ENCODE measurements around the gene CAD. TPM values are rescaled to one million over a fixed set of nuclear protein-coding genes. Genes with fewer than 3 reads are reported as not detected.
A peak's percentile ranks its signal among the peaks of the same experiment; 100 is the strongest.

Gene CAD
- total RNA-seq, 1 donor from 2014 or later: 33.5 TPM

DNA sequence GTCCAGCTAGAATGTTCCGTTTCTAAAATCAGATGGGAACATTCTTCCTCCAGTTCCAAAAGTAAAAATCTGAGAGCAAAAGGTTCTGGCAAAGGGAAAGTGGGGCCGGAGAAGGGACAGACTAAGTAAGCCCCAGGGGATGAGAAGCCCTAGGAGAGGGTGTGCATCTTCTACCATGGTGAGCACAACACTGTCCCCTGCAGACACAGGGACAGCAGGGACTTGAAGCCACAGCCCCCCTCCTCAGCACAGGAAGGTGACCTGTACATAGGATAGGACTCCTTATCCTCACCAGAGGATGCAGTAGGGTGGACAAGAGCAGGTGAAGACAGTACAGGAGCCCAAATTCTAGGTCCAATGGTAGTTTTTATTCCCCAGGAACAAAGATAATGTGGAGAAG is 17.9 kb upstream of the CAD start:
- no peak for DNase-seq

GRCh38 chr2:27201675-27202074 is 15.5 kb upstream of the CAD start:
- DNase-seq: no peak

DNA sequence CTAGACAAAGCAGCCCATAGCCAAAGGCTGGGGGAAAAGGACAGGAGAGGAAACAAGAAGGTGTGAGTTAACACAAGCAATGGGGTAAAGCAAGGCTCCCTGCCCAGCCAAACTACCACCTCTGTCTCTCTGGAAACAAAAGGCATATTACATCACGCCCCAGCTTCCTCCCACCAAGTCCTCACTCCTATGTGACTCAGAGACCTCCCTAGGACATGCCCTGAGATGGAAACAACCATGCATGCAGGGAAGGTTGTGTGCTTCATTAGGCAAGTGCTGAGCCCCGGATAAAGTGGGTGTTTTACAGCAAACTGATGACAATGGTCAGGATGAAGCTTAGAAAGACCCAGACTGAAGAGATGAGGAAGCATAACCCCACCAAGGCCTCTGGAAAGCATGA is 14.3 kb upstream of the CAD start:
- DNase-seq: peak; percentile 57

DNA sequence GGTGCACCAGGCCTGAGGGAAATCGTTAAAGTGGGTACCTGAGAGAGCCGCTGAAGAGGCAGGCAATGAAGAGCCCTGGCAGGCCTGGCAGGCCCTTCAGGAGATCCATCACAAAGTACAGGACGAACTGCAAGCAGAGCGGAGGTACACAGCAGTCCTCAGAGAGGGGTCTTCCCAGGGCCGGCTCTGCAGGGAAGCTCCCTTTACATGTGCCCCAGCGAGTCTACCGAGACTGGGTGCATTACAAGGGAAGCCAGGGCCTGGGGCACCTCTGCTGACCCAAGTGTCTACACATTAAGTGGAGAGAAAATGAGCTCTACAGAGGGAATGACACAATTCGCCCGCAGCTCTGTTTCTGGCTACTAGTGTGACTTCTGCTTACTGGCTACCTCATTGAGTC is 13.4 kb upstream of the CAD start:
- DNase-seq: no peak

DNA sequence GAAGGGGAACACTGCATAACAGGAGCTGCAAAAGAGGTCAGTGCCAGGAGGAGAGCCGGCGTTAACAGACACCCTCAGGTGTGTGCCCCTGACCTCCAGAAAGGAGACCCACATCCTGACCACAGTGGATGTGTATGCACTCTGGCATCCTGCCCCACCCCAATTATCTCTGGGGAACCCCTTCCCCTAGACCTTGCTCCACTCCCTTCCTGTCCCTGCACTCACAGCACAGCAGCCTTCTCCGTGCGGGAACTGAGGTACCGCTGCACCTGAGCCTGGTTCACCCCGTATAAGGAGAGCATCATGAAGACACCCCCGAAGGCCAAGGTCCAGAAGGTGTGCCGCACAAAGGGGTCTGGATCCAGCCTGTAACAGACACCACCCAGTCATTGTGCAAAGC is 12.6 kb upstream of the CAD start:
- no peak for DNase-seq

GRCh38 chr2:27205206-27205605 is 12.0 kb upstream of the CAD start:
- no peak for DNase-seq

GRCh38 chr2:27206346-27206745 is 10.8 kb upstream of the CAD start:
- no peak for DNase-seq

DNA sequence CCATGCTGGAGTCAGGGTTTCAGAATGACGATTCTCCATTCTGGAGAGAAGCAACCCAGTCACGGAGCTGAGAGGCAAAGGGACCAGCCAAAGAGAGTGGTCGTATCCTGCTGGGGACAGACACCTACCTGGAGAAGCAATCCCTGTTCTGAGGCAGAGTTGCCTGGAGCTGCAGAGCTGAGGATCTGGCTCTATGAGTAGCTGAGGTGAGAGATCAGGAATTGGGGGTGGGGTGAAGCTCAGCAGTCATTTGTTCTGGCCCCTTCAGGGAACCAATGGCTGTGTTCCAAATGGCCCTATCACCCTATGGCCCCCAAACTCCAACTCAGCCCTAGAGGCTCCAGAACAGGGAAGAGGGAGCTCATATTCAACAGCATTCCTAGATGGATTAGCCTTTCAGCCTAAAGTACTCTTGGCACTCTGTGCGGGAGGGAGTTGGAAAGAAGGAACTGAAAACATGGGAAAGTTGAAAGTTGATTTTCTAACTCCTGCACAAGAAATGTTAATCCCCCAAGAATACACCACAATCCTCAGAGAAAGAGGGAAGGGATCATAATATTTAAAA is 8.6 kb upstream of the CAD start:
- DNase-seq: no peak

- DNase-seq: no peak
Measured at GRCh38 chr2:27209621-27210401, 7.4 kb upstream of the CAD start.

DNA sequence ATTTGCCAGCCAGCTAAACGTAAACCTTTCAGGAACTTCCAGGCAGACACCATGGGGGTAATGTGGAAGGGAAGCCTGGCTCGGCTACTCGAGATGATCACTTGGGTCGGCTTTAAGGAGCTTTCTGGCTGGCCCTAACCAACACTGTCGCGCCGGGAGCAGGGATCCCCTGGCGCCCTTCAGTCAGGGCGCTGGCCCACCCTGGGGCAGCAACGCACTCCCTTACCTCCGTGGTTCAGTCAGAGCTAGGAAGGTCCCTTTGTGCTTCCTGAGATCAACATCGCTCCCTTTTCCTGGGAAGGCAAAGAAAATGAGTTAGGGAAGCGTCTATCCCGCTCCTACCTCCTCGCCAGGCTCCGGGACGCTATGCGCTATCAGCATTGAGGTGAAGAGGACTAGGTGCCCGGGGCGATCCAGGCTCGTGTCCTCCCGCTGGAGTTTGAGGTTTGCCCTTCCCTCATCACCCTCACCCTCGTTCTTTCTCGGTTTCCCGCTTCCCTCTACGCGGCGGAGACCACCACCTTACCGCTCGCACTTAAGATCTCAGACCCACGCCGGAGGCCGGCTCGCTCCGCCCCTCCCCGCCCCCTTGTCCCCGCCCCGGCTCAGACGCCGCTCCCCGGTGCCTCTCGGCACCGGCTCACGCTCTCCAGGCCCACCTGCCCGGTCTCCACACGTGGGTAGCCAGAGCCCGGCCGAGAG is 5.8 kb upstream of the CAD start:
- peak; percentile 38 for DNase-seq

GRCh38 chr2:27211943-27212625 is 5.1 kb upstream of the CAD start, which contains the start of the genes ATRAID and SLC5A6:
Gene ATRAID (plus strand): TSS chr2:27212041. CDS start chr2:27212369, 328 bp downstream.
Gene SLC5A6 (minus strand): TSS chr2:27212268. CDS start chr2:27207650, 4,618 bp downstream.
- DNase-seq: peak; percentile 94

- DNase-seq: no peak
Measured at GRCh38 chr2:27212626-27213471, 4.3 kb upstream of the CAD start.

DNA sequence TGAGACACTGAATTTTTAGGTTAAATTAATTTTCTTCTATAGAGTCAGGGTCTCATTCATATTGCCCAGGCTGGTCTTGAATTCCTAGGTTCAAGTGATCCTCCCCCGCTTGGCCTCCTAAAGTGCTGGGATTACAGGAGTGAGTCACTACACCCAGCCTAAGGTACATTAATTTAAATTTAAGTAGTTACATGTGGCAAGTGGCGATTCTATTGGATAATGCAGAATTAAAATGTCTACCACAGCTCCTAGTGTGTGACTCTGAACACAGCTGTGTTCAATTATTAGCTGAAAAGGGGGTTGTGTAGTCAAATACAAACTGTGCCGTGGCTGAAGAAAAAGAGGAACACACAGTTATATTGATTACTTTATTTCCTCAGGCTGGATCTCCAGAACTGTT is 2.2 kb upstream of the CAD start:
- no peak for DNase-seq

DNA sequence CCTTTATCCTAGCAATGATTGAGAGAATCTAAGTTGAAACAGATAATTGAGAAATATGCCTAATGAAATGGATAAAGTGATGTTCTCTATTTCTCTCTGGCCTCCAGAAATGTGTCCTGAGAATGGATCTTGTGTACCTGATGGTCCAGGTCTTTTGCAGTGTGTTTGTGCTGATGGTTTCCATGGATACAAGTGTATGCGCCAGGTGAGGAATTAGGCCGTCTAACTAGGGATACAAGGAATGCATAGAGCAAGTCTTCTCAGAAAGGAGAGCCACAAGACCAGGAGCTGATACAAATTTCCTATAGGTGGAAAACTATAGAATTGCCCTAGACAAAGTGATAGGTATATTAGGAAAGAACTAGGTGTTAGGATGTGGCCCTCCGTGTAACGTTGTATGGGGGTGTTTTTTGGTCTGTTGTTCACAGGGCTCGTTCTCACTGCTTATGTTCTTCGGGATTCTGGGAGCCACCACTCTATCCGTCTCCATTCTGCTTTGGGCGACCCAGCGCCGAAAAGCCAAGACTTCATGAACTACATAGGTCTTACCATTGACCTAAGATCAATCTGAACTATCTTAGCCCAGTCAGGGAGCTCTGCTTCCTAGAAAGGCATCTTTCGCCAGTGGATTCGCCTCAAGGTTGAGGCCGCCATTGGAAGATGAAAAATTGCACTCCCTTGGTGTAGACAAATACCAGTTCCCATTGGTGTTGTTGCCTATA is 592 bp upstream of the CAD start:
- peak; percentile 3 for DNase-seq

GRCh38 chr2:27218614-27219013 is 1.4 kb downstream of the CAD start:
- DNase-seq: no peak

- DNase-seq: no peak
Measured at GRCh38 chr2:27219091-27219490, 1.9 kb downstream of the CAD start.

- no peak for DNase-seq
Measured at GRCh38 chr2:27220091-27220490, 2.9 kb downstream of the CAD start.

GRCh38 chr2:27221166-27221565 is 4.0 kb downstream of the CAD start:
- DNase-seq: no peak

- DNase-seq: no peak
Measured at GRCh38 chr2:27222407-27222806, 5.2 kb downstream of the CAD start.

GRCh38 chr2:27223416-27223815 is 6.2 kb downstream of the CAD start:
- no peak for DNase-seq

DNA sequence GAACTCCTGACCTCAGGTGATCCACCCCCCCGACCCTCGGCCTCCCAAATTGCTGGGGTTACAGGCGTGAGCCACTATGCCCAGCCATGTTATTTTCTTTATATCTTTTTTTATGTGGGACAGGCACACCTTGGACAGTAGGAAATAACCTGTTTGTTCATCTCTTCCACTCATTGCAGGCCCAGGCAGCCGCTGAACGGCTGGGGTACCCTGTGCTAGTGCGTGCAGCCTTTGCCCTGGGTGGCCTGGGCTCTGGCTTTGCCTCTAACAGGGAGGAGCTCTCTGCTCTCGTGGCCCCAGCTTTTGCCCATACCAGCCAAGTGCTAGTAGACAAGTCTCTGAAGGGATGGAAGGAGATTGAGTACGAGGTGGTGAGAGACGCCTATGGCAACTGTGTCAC is 8.4 kb downstream of the CAD start:
- no peak for DNase-seq

DNA sequence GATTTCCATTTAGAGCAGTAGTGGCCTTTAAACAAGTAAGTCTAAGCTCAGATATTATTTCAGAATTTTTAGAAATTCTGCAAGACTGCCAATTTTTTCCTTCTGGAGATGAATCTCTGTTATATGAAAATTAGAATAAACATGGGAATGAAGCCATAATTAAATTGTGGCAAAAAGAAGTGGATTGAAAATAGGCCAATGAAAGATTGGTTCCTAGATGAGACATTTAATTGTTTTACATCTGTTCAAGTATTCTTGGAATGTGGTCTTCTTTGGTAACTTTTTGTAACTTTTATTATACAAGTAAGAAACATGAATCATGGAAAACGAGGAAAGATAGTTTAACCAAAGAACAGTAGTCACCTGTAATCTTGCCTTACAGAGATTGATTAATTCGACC is 10.3 kb downstream of the CAD start:
- DNase-seq: no peak
